DND-41 (cell line): ENCODE results near the gene POLN.

Experiments used
- EZH2 ChIP-seq: IDR thresholded peaks from 3 replicates; pipeline ENCODE4 v1.6.1; 2012; ENCODE audit warnings: borderline replicate concordance, low read depth, mild to moderate bottlenecking, moderate library complexity, low read length, inconsistent platforms; ENCODE audit not compliant: severe bottlenecking
- TF ChIP-seq, protein P1 (sequence below): IDR thresholded peaks from 2 replicates; pipeline ENCODE4 v1.5.1; 2012; ENCODE audit warnings: borderline replicate concordance, low read length, moderate library complexity, mild to moderate bottlenecking; ENCODE audit not compliant: poor library complexity, severe bottlenecking; ENCODE audit errors: extremely low read depth

DNA sequence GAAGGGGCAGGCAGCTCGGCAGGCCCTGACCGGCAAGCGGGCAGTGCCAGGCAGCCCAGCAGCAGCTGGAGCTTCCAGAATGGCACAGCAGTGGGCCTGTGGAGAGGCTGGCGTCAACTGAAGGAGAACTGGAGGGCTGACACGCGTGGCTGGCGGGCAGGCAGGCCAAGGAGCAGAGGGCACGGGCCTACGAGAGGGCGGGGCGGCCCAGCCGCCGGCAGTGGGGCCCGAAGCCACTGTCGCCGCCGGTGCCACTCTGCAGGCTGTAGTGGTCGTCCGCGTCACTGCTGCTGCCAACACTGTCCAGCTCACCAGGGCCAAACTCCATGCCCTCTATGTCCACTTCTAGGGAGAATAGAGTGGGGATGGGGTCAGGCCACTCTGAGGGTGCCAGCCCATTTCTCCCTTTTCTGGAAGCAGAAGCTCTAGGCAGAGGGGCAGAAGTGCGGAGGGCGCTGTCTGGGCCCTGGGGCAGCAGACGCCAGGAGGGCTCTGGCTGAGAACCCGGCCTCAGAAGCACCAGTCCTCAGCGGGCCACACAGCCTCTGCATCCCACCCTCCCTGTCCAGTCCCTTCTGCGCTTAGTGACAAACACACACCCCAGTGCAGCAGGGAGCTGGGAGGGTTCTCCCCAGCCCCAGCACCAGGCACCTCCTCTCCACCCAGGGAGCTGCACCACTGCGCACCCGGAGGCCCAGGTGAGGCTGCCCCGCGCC is 8.6 kb upstream of the POLN start:
- TF ChIP-seq, protein P1, sequence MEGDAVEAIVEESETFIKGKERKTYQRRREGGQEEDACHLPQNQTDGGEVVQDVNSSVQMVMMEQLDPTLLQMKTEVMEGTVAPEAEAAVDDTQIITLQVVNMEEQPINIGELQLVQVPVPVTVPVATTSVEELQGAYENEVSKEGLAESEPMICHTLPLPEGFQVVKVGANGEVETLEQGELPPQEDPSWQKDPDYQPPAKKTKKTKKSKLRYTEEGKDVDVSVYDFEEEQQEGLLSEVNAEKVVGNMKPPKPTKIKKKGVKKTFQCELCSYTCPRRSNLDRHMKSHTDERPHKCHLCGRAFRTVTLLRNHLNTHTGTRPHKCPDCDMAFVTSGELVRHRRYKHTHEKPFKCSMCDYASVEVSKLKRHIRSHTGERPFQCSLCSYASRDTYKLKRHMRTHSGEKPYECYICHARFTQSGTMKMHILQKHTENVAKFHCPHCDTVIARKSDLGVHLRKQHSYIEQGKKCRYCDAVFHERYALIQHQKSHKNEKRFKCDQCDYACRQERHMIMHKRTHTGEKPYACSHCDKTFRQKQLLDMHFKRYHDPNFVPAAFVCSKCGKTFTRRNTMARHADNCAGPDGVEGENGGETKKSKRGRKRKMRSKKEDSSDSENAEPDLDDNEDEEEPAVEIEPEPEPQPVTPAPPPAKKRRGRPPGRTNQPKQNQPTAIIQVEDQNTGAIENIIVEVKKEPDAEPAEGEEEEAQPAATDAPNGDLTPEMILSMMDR: no peak
- TF ChIP-seq EZH2: no peak
